ENCODE measurements around the gene ARL8B. TPM values are rescaled to one million over a fixed set of nuclear protein-coding genes. Genes with fewer than 3 reads are reported as not detected.

ARL8B gene
- total RNA-seq, 1 experiment from 2014 or later = 28.3 TPM

GRCh38 chr3:5073374-5074085 lies 48.6 kb upstream of the ARL8B start (continued):
- TF ChIP-seq, protein P1, sequence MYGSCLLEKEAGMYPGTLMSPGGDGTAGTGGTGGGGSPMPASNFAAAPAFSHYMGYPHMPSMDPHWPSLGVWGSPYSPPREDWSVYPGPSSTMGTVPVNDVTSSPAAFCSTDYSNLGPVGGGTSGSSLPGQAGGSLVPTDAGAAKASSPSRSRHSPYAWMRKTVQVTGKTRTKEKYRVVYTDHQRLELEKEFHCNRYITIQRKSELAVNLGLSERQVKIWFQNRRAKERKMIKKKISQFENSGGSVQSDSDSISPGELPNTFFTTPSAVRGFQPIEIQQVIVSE (CRISPR knock-in tag; IDR thresholded peaks at IDR 0.05; ENCODE audit: borderline replicate concordance) = no peak
- no peak for TF ChIP-seq RORB (CRISPR knock-in tag; IDR thresholded peaks at IDR 0.05)
- TF ChIP-seq SMAD3 (CRISPR knock-in tag; IDR thresholded peaks at IDR 0.05; ENCODE audit: borderline replicate concordance) = no peak
- TF ChIP-seq GABPB1 (CRISPR knock-in tag; IDR thresholded peaks at IDR 0.05) = no peak
- no peak for TF ChIP-seq E2F1 (CRISPR knock-in tag; IDR thresholded peaks at IDR 0.05)
- no peak for TF ChIP-seq ZNF263 (CRISPR knock-in tag; IDR thresholded peaks at IDR 0.05; ENCODE audit: low read depth)
- TF ChIP-seq USF2 (CRISPR knock-in tag; IDR thresholded peaks at IDR 0.05) = no peak
- no peak for TF ChIP-seq CREM (CRISPR knock-in tag; IDR thresholded peaks at IDR 0.05)
- no peak for TF ChIP-seq GTF2I (CRISPR knock-in tag; conservative IDR thresholded peaks at IDR 0.05)
- TF ChIP-seq, protein P2, sequence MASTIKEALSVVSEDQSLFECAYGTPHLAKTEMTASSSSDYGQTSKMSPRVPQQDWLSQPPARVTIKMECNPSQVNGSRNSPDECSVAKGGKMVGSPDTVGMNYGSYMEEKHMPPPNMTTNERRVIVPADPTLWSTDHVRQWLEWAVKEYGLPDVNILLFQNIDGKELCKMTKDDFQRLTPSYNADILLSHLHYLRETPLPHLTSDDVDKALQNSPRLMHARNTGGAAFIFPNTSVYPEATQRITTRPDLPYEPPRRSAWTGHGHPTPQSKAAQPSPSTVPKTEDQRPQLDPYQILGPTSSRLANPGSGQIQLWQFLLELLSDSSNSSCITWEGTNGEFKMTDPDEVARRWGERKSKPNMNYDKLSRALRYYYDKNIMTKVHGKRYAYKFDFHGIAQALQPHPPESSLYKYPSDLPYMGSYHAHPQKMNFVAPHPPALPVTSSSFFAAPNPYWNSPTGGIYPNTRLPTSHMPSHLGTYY (CRISPR knock-in tag; IDR thresholded peaks at IDR 0.05) = no peak
- TF ChIP-seq ZSCAN18 (CRISPR knock-in tag; IDR thresholded peaks at IDR 0.05) = no peak

GRCh38 chr3:5078151-5078550 lies 43.9 kb upstream of the ARL8B start:
- no peak for ATAC-seq
- CTCF ChIA-PET = no interaction called here
- TF ChIP-seq, protein P3, sequence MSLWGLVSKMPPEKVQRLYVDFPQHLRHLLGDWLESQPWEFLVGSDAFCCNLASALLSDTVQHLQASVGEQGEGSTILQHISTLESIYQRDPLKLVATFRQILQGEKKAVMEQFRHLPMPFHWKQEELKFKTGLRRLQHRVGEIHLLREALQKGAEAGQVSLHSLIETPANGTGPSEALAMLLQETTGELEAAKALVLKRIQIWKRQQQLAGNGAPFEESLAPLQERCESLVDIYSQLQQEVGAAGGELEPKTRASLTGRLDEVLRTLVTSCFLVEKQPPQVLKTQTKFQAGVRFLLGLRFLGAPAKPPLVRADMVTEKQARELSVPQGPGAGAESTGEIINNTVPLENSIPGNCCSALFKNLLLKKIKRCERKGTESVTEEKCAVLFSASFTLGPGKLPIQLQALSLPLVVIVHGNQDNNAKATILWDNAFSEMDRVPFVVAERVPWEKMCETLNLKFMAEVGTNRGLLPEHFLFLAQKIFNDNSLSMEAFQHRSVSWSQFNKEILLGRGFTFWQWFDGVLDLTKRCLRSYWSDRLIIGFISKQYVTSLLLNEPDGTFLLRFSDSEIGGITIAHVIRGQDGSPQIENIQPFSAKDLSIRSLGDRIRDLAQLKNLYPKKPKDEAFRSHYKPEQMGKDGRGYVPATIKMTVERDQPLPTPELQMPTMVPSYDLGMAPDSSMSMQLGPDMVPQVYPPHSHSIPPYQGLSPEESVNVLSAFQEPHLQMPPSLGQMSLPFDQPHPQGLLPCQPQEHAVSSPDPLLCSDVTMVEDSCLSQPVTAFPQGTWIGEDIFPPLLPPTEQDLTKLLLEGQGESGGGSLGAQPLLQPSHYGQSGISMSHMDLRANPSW (CRISPR knock-in tag; conservative IDR thresholded peaks at IDR 0.05; ENCODE audit: low read depth) = no peak
- no peak for TF ChIP-seq TEAD1 (CRISPR knock-in tag; IDR thresholded peaks at IDR 0.05)
- no peak for TF ChIP-seq ZNF138 (CRISPR knock-in tag; conservative IDR thresholded peaks at IDR 0.05)
- TF ChIP-seq ZNF425 (CRISPR knock-in tag; conservative IDR thresholded peaks at IDR 0.05) = no peak
- TF ChIP-seq ZNF232 (CRISPR knock-in tag; IDR thresholded peaks at IDR 0.05) = no peak
- TF ChIP-seq CTCF (IDR thresholded peaks at IDR 0.05) = no peak
- no peak for TF ChIP-seq E2F1 (CRISPR knock-in tag; IDR thresholded peaks at IDR 0.05)
- TF ChIP-seq SMAD4 (CRISPR knock-in tag; IDR thresholded peaks at IDR 0.05) = no peak
- TF ChIP-seq CREM (CRISPR knock-in tag; IDR thresholded peaks at IDR 0.05) = no peak
- TF ChIP-seq CBFB (CRISPR knock-in tag; IDR thresholded peaks at IDR 0.05; ENCODE audit: low read depth) = no peak

More at GRCh38 chr3:5078151-5078550, 43.9 kb upstream of the ARL8B start:
- H3K36me3 Mint-ChIP-seq = no peaks in the 10 kb centered on the region
- H3K27me3 Mint-ChIP-seq (ENCODE audit: low read depth) = no peaks in the 10 kb centered on the region; the same call in 1 of the 2 replicates
- no peak overlapping the region for H3K27ac Mint-ChIP-seq
- DNase-seq (ENCODE audit: low spot score) = no peak
- 0 out of 2 replicates have a peak, but pooled peaks cover 5% of the 10 kb centered on the region for H3K4me1 Mint-ChIP-seq
- no peaks in the 10 kb centered on the region for H3K9me3 Mint-ChIP-seq
- H3K4me3 Mint-ChIP-seq = no peak overlapping the region
- POLR2A ChIA-PET = no interaction called here
